NB4 (cell line): ENCODE measurements around the gene FTO.

ENCODE experiments used
- DNase-seq: peaks from one replicate; pipeline ENCODE4 v3.0.0; 2010; ENCODE audit warnings: low read depth
- H3K4me3 ChIP-seq: one replicate; pipeline ENCODE4 v1.5.1; 2011; ENCODE audit warnings: mild to moderate bottlenecking, low read depth, low read length, moderate library complexity
- CTCF ChIP-seq: IDR thresholded peaks from one replicate; pipeline ENCODE4 v1.5.1; 2012; ENCODE audit warnings: low read depth, low read length
- MAX ChIP-seq: IDR thresholded peaks from 2 replicates; pipeline ENCODE4 v1.6.1; 2011; ENCODE audit warnings: low read depth, low read length
- MYC ChIP-seq: IDR thresholded peaks from 2 replicates; pipeline ENCODE4 v1.6.1; 2011; ENCODE audit warnings: low read depth, low read length
- POLR2A ChIP-seq: IDR thresholded peaks from 2 replicates; pipeline ENCODE4 v1.6.1; 2011; ENCODE audit warnings: mild to moderate bottlenecking; ENCODE audit not compliant: insufficient read length; ENCODE audit errors: extremely low read depth

Gene FTO

GRCh38 chr16:53932975-53933374 lies 229.0 kb downstream of the FTO start:
- TF ChIP-seq POLR2A (no peak), CTCF (no peak), MYC (no peak), MAX (no peak)
- DNase-seq: no peak
- H3K4me3 ChIP-seq: no peak overlapping the region

- no peak for TF ChIP-seq MAX
- TF ChIP-seq CTCF: no peak
- TF ChIP-seq POLR2A: no peak
- no peak for TF ChIP-seq MYC
- no peak overlapping the region for H3K4me3 ChIP-seq
- DNase-seq: no peak
Measured at GRCh38 chr16:53933407-53933806, 229.5 kb downstream of the FTO start.

GRCh38 chr16:53936052-53936451 lies 232.1 kb downstream of the FTO start:
- DNase-seq: no peak
- TF ChIP-seq MAX: no peak
- TF ChIP-seq MYC: no peak
- no peak for TF ChIP-seq CTCF
- no peak for TF ChIP-seq POLR2A
- H3K4me3 ChIP-seq: no peak overlapping the region

GRCh38 chr16:53936529-53936928 lies 232.6 kb downstream of the FTO start:
- TF ChIP-seq MYC (no peak), POLR2A (no peak), MAX (no peak), CTCF (no peak)

GRCh38 chr16:53937161-53937880 lies 233.4 kb downstream of the FTO start:
- no peak for DNase-seq
- TF ChIP-seq POLR2A (no peak), MAX (no peak), CTCF (no peak), MYC (no peak)
- no peak overlapping the region for H3K4me3 ChIP-seq

More at GRCh38 chr16:53936529-53936928, 232.6 kb downstream of the FTO start:
- DNase-seq: no peak
- H3K4me3 ChIP-seq: no peak overlapping the region

GRCh38 chr16:53944025-53944424 lies 240.1 kb downstream of the FTO start:
- no peak for TF ChIP-seq MYC
- no peak for TF ChIP-seq MAX
- TF ChIP-seq POLR2A: no peak
- no peak overlapping the region for H3K4me3 ChIP-seq
- DNase-seq: no peak
